OCI-LY7 (cell line): ENCODE data around the gene PDIA4. TPM values are rescaled to one million over a fixed set of nuclear protein-coding genes. Genes with fewer than 3 reads are reported as not detected.
A peak's percentile ranks its signal among the peaks of the same experiment; 100 is the strongest.

Experiments used
- BruUV-seq: library from RNA; stranded (reverse); fragments of 400-500 nt; replicated peaks from 2 replicates; lab custom pipeline; 2021; lab: Mats Ljungman, UMichigan
- CTCF ChIA-PET: fragments of 300-600 bp; sonication (Branson Sonifier 250); formaldehyde crosslinking; loops from one replicate; lab custom pipeline; 2022; ENCODE audit warnings: antibody characterized with exemption; ENCODE audit not compliant: unreplicated experiment; lab: Charles Lee
- POLR2A ChIA-PET: fragments of 300-600 bp; sonication (Branson Sonifier 250); formaldehyde crosslinking; loops from one replicate; lab custom pipeline; 2022; ENCODE audit warnings: antibody characterized with exemption; lab: Charles Lee
- DNase-seq: peaks from one replicate; pipeline ENCODE4 v3.0.0-alpha.2; 2015; ENCODE audit warnings: low spot score
- H2AFZ ChIP-seq: fragments of 200-600 bp; sonication (generic), shearing (Covaris generic); 2 replicates; pipeline ENCODE4 v1.6.1; 2014; ENCODE audit warnings: mild to moderate bottlenecking, antibody characterized with exemption, low read length, moderate library complexity
- H3K27ac ChIP-seq: fragments of 200-600 bp; sonication (generic); 2 replicates; pipeline ENCODE4 v1.5.1; 2014; ENCODE audit warnings: mixed run types, low read depth, mild to moderate bottlenecking, moderate library complexity, low read length, inconsistent platforms; ENCODE audit not compliant: poor library complexity, severe bottlenecking
- H3K36me3 ChIP-seq: fragments of 200-600 bp; sonication (generic); 2 replicates; pipeline ENCODE4 v1.6.1; 2014; ENCODE audit warnings: mild to moderate bottlenecking, antibody characterized with exemption, low read length, moderate library complexity, mixed read lengths; ENCODE audit not compliant: insufficient read depth
- H3K4me1 ChIP-seq: fragments of 200-600 bp; sonication (generic); 2 replicates; pipeline ENCODE4 v1.5.1; 2014; ENCODE audit warnings: mild to moderate bottlenecking, low read length; ENCODE audit not compliant: insufficient read depth, poor library complexity, severe bottlenecking
- H3K4me2 ChIP-seq: fragments of 200-600 bp; sonication (generic); 2 replicates; pipeline ENCODE4 v1.6.1; 2014; ENCODE audit warnings: mild to moderate bottlenecking, low read length
- H3K4me3 ChIP-seq: fragments of 200-600 bp; sonication (generic); 2 replicates; pipeline ENCODE4 v1.5.1; 2014; ENCODE audit warnings: mild to moderate bottlenecking, low read depth, low read length; ENCODE audit not compliant: poor library complexity, severe bottlenecking
- H3K79me2 ChIP-seq: fragments of 200-600 bp; sonication (generic); 2 replicates; pipeline ENCODE4 v1.6.1; 2016; ENCODE audit warnings: low read depth, mild to moderate bottlenecking, low read length, moderate library complexity, mixed read lengths; ENCODE audit not compliant: insufficient read depth
- H3K9me2 ChIP-seq: fragments of 200-600 bp; sonication (generic); 2 replicates; pipeline ENCODE4 v1.6.1; 2016; ENCODE audit warnings: mild to moderate bottlenecking, low read length, mixed read lengths; ENCODE audit not compliant: insufficient read depth
- H3K9me3 ChIP-seq: fragments of 200-600 bp; sonication (generic); 2 replicates; pipeline ENCODE4 v1.6.1; 2014; ENCODE audit warnings: mild to moderate bottlenecking, mixed run types, low read length, mixed read lengths
- H4K20me1 ChIP-seq: fragments of 200-600 bp; sonication (generic); 2 replicates; pipeline ENCODE4 v1.6.1; 2014; ENCODE audit warnings: mild to moderate bottlenecking, antibody characterized with exemption, low read length, moderate library complexity, mixed read lengths; ENCODE audit not compliant: insufficient read depth
- CTCF ChIP-seq: fragments of 200-600 bp; sonication (generic); conservative IDR thresholded peaks from 2 replicates; pipeline ENCODE4 v1.5.1; 2014; ENCODE audit warnings: mild to moderate bottlenecking, antibody characterized with exemption, low read length, moderate library complexity, mixed read lengths
- EZH2phosphoT487 ChIP-seq: fragments of 200-600 bp; sonication (generic); IDR thresholded peaks from 2 replicates; pipeline ENCODE4 v1.6.1; 2018; ENCODE audit warnings: low read depth, borderline replicate concordance, mild to moderate bottlenecking, mixed run types, antibody characterized with exemption, low read length, moderate library complexity, mixed read lengths
- intact Hi-C: fragments of 100-400 bp; cut with micrococcal nuclease; formaldehyde crosslinking; loops from one replicate; pipeline ENCODE4 v1.10.0; 2022; ENCODE audit not compliant: unreplicated experiment
- total RNA-seq, 2 experiments: library from RNA; depleted of rRNA in 1 of 2; stranded (reverse); fragments of >200 nt in 1 of 2; shearing (Covaris generic) in 1 of 2; gene quantifications; 2 replicates each; pipeline ENCODE4 v1.2.3, GENCODE V29; 2014 to 2022

PDIA4 gene
- total RNA-seq, 2 experiments from 2014 or later = 130 to 141 TPM

- CTCF ChIA-PET = interaction anchor here (1.8 kb wide), 1 partner anchor 38 kb away, joined by 10 read pairs; no protein-coding TSS in a partner anchor
Observed at GRCh38 chr7:149027611-149028345, 527 bp downstream of the PDIA4 start.

GRCh38 chr7:149027055-149027454 is 1.2 kb downstream of the PDIA4 start:
- Histone ChIP-seq H3K79me2 (peaks cover 60% of the 10 kb centered on the region), H2AFZ (no peak overlapping the region), H3K9me3 (no peaks in the 10 kb centered on the region), H3K9me2 (no peaks in the 10 kb centered on the region), H3K4me2 (peak overlapping the region; percentile 94), H3K4me3 (peak overlapping the region; percentile 96), H3K27ac (peak overlapping the region; percentile 84), H4K20me1 (peaks cover 7% of the 10 kb centered on the region), H3K36me3 (peaks cover 28% of the 10 kb centered on the region), H3K4me1 (peaks cover 31% of the 10 kb centered on the region)
- peak; percentile 57 for DNase-seq
- intact Hi-C loops = loop anchor here (5.0 kb wide), 1 partner anchor 235 kb away; the partner anchor contains the start of gene ZNF783
- POLR2A ChIA-PET = interaction anchor here (0.6 to 1.5 kb wide), 6 partner anchors 16 to 42 kb away, joined by 3 to 4 read pairs (median 3); no protein-coding TSS in a partner anchor
- TSS peak; percentile 64 for BruUV-seq
- TF ChIP-seq EZH2phosphoT487 = no peak
- TF ChIP-seq CTCF = no peak
- CTCF ChIA-PET = interaction anchor here (0.5 to 1.8 kb wide), 2 partner anchors 10 to 39 kb away, joined by 4 to 10 read pairs; no protein-coding TSS in a partner anchor

More at GRCh38 chr7:149027611-149028345, 527 bp downstream of the PDIA4 start:
- Histone ChIP-seq H3K36me3 (peaks cover 23% of the 10 kb centered on the region), H3K4me3 (peak overlapping the region; percentile 96), H3K27ac (peak overlapping the region; percentile 84), H3K9me3 (no peaks in the 10 kb centered on the region), H3K79me2 (peaks cover 53% of the 10 kb centered on the region), H3K9me2 (no peaks in the 10 kb centered on the region), H3K4me1 (peaks cover 31% of the 10 kb centered on the region), H2AFZ (peak overlapping the region; percentile 22), H3K4me2 (peak overlapping the region; percentile 94), H4K20me1 (peaks cover 7% of the 10 kb centered on the region)
- TF ChIP-seq EZH2phosphoT487 = no peak
- TF ChIP-seq CTCF = no peak
- no TSS peak for BruUV-seq
- intact Hi-C loops = loop anchor here (1.0 to 5.0 kb wide), 7 partner anchors 38 to 235 kb away; partner anchors contain the start of genes EZH2, ZNF398, ZNF425 and ZNF783
- POLR2A ChIA-PET = interaction anchor here (0.9 to 2.0 kb wide), 5 partner anchors 16 to 40 kb away, joined by 3 to 6 read pairs (median 3); no protein-coding TSS in a partner anchor
- peak; percentile 18 for DNase-seq

GRCh38 chr7:149023662-149024061 is 4.6 kb downstream of the PDIA4 start:
- H3K4me2 ChIP-seq = no peak overlapping the region
- TF ChIP-seq EZH2phosphoT487 (no peak), CTCF (no peak)
- H3K9me2 ChIP-seq = no peaks in the 10 kb centered on the region
- CTCF ChIA-PET = no interaction called here
- H3K79me2 ChIP-seq = peaks cover 66% of the 10 kb centered on the region
- POLR2A ChIA-PET = interaction anchor here (0.8 kb wide), 1 partner anchor 82 kb away, joined by 3 read pairs; no protein-coding TSS in a partner anchor
- H3K9me3 ChIP-seq = no peaks in the 10 kb centered on the region
- H3K27ac ChIP-seq = no peak overlapping the region
- BruUV-seq = no TSS peak
- peaks cover 29% of the 10 kb centered on the region for H3K4me1 ChIP-seq
- no peak overlapping the region for H3K4me3 ChIP-seq
- H2AFZ ChIP-seq = no peak overlapping the region
- H3K36me3 ChIP-seq = peaks cover 59% of the 10 kb centered on the region
- intact Hi-C loops = no loop called here
- H4K20me1 ChIP-seq = peaks cover 7% of the 10 kb centered on the region
- DNase-seq = no peak
